ENCODE data around the gene FNBP1L. TPM values are rescaled to one million over a fixed set of nuclear protein-coding genes. Genes with fewer than 3 reads are reported as not detected.

The FNBP1L gene
- total RNA-seq, 4 donors from 2014 or later, result 6.1 to 24.7 (median 14.7) TPM

DNA sequence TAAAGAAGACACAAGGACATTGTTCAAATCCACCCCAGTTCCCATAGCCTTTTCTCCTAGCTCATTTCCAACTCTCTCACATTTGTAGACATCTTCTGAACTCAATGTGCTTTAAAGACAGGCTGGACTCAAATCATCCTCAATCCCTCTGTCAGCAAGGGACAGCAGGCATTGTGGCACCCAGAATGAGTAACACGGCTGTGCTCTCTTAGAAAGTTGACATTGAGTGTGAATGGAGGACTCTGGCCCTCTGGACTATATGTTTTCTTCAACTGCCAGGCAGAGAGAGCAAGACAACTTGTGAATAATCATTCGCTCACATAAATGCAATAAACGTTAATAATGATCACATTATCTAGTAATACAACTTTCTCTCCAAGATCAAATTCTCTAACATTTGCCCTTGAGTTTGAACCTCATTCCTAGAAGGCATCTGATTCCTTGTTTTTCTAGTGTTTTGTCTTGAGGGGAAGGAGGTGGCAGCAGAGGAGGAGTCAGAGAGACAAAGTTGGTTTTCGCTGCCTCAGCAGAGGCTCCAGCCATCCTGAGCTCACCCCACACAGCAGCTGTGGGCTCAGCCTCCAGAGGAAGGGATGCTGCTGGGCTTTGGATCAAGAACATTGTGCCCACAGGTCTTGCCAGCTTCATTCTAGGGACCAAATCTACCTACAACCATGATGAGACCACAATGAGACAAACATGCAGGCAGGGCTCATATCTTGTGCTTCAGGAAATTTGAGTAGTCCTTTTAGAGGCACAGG lies 148.6 kb downstream of the FNBP1L start:
- H3K4me1 ChIP-seq, result peaks cover 9 to 100% (median 18%) of the 10 kb centered on the region in 3 donors
- no peaks in the 10 kb centered on the region for H3K27me3 ChIP-seq
- H3K27ac ChIP-seq, result peak overlapping the region in 3 of 4 donors; percentile 48 to 58 (median 51)
- ATAC-seq, result no peak
- no peak overlapping the region for H3K4me3 ChIP-seq
- peaks cover 0 to 8% of the 10 kb centered on the region in 2 donors for H3K36me3 ChIP-seq
- no peaks in the 10 kb centered on the region for H3K9me3 ChIP-seq
- WGBS, 2 donors (ENCODE audit: low coverage in 1 of 2), result 39 to 60% methylated on average over 3 to 4 of the region's 4 CpGs
- TF ChIP-seq EP300 (IDR thresholded peaks at IDR 0.05), result no peak

DNA sequence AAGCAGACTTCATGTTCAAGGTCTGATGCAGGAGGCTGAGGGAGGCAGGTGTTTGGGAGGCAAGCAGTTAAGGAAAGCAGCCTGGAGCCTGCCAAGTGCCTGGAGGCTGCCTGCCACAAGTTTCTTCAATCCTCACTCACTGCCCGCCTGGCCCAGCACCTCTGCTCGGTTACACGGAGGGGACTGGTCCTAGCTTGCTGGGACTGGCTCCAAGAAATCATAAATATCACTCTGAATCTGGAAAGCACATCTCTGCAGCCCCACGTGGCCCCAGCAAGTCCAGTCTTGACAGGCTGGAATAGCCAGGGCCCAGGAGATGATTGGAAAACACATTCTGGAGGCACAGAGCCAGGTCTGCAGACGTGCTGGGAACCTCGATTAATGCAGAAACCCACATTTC lies 149.8 kb downstream of the FNBP1L start:
- no peaks in the 10 kb centered on the region for H3K27me3 ChIP-seq
- 4 to 18% methylated on average over 3 of the region's 6 CpGs for WGBS, 2 donors (ENCODE audit: low coverage in 1 of 2)
- peak; percentile 71 for ATAC-seq
- no peaks in the 10 kb centered on the region for H3K9me3 ChIP-seq
- H3K36me3 ChIP-seq, result no peaks in the 10 kb centered on the region
- peaks cover 9 to 88% (median 18%) of the 10 kb centered on the region in 3 donors for H3K4me1 ChIP-seq
- no peak overlapping the region for H3K4me3 ChIP-seq
- peak overlapping the region in 3 of 4 donors; percentile 10 to 51 (median 47) for H3K27ac ChIP-seq
- TF ChIP-seq, protein P1, sequence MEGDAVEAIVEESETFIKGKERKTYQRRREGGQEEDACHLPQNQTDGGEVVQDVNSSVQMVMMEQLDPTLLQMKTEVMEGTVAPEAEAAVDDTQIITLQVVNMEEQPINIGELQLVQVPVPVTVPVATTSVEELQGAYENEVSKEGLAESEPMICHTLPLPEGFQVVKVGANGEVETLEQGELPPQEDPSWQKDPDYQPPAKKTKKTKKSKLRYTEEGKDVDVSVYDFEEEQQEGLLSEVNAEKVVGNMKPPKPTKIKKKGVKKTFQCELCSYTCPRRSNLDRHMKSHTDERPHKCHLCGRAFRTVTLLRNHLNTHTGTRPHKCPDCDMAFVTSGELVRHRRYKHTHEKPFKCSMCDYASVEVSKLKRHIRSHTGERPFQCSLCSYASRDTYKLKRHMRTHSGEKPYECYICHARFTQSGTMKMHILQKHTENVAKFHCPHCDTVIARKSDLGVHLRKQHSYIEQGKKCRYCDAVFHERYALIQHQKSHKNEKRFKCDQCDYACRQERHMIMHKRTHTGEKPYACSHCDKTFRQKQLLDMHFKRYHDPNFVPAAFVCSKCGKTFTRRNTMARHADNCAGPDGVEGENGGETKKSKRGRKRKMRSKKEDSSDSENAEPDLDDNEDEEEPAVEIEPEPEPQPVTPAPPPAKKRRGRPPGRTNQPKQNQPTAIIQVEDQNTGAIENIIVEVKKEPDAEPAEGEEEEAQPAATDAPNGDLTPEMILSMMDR (IDR thresholded peaks at IDR 0.05), result no peak
- TF ChIP-seq POLR2AphosphoS5 (IDR thresholded peaks at IDR 0.05) (no peak), POLR2A (IDR thresholded peaks at IDR 0.05) (no peak)

DNA sequence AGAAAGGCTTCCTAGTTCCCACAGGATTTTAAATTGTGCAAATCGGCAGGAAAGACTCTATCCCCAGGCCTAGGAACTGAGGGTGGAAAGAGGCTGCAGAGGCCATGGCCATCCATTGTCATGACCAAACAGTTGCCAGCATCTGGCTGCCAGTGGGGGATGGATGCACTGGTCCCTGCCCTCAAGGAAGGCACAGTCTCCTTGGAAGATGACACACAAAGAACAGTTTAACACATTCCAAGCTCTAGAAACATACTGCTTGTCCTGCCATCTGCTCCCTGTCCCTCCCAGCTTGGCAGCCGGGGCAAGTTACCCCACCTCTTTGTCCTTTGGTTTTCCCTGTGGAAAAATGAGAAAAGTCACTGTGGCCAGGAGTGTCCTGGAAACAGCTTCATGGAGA lies 150.5 kb downstream of the FNBP1L start:
- H3K27me3 ChIP-seq, result no peaks in the 10 kb centered on the region
- H3K9me3 ChIP-seq, result no peaks in the 10 kb centered on the region
- no peak overlapping the region for H3K4me3 ChIP-seq
- H3K4me1 ChIP-seq, result peaks cover 9 to 81% (median 18%) of the 10 kb centered on the region in 3 donors
- ATAC-seq, result no peak
- TF ChIP-seq EP300 (IDR thresholded peaks at IDR 0.05) (no peak), POLR2A (IDR thresholded peaks at IDR 0.05) (no peak), POLR2AphosphoS5 (IDR thresholded peaks at IDR 0.05) (no peak)
- TF ChIP-seq, protein P1 (IDR thresholded peaks at IDR 0.05), result no peak
- H3K27ac ChIP-seq, result peak overlapping the region in 2 of 4 donors; percentile 47 to 51
- 61 to 80% methylated on average over 1 to 2 of the region's 2 CpGs for WGBS, 2 donors (ENCODE audit: low coverage in 1 of 2)
- no peaks in the 10 kb centered on the region for H3K36me3 ChIP-seq

DNA sequence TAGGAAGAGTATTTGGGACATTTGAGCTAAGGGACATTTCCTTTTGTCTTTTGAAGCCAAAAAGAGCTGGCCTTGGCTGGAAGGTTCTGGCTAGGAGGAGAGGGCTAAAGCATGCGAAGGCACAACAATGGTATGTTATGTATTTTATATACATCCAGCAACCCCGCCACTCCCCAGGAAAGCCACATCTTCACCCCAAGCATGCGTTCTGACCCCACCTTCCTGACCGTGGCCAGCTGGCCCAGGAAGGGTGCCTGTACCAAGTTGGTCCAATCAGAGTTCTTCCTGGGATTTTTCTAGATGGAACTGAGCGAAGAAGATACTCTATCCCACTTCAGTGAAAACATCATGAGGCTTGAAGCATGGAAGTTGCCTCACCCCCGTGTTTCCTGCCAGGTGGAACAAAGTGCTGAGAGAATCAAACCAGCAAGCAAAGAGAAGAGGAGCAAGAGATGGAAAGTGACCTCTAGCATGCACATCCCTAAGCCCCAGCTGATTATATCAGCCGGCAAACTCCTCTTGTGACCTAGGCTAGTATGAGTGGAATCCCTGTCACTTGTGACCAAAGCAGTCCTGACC lies 151.0 kb downstream of the FNBP1L start:
- peak overlapping the region in 2 of 4 donors; percentile 47 to 51 for H3K27ac ChIP-seq
- H3K9me3 ChIP-seq, result no peaks in the 10 kb centered on the region
- no peaks in the 10 kb centered on the region for H3K27me3 ChIP-seq
- H3K4me3 ChIP-seq, result no peak overlapping the region
- ATAC-seq, result no peak
- TF ChIP-seq, protein P1 (IDR thresholded peaks at IDR 0.05), result no peak
- TF ChIP-seq EP300 (IDR thresholded peaks at IDR 0.05) (no peak), POLR2AphosphoS5 (IDR thresholded peaks at IDR 0.05) (no peak), POLR2A (IDR thresholded peaks at IDR 0.05) (no peak)
- H3K36me3 ChIP-seq, result no peaks in the 10 kb centered on the region
- 90 to 100% methylated on average over 1 to 6 of the region's 7 CpGs for WGBS, 2 donors (ENCODE audit: low coverage in 1 of 2)
- peaks cover 9 to 80% (median 18%) of the 10 kb centered on the region in 3 donors for H3K4me1 ChIP-seq

DNA sequence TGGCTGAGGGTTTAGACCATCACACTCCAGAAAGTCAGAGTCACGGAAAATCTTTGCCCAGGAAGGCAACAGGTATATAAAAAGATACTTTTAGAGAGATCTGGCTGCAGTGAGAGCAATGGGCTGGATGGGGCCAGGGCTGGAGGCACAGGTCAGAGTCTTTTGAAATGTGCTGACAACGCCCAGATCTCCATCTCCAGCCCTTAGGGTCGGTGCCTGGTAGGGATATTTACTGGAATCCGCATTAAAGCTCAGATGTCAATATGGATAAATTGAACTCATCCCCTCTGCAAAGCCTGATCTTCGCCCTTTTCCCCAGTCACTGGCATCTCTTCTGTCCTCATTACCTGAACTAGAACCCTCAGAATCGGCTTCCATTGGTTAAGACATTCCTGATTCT lies 151.6 kb downstream of the FNBP1L start:
- no peak for TF ChIP-seq POLR2AphosphoS5 (IDR thresholded peaks at IDR 0.05)
- TF ChIP-seq, protein P1 (IDR thresholded peaks at IDR 0.05), result no peak
- no peak for TF ChIP-seq POLR2A (IDR thresholded peaks at IDR 0.05)
- TF ChIP-seq EP300 (IDR thresholded peaks at IDR 0.05), result no peak
- no peak for ATAC-seq
- no peaks in the 10 kb centered on the region for H3K27me3 ChIP-seq
- H3K4me1 ChIP-seq, result peaks cover 9 to 80% (median 18%) of the 10 kb centered on the region in 3 donors
- H3K36me3 ChIP-seq, result no peaks in the 10 kb centered on the region
- no peaks in the 10 kb centered on the region for H3K9me3 ChIP-seq
- H3K27ac ChIP-seq, result no peak overlapping the region
- H3K4me3 ChIP-seq, result no peak overlapping the region
- 94 to 97% methylated on average over 2 to 3 of the region's 6 CpGs for WGBS, 2 donors (ENCODE audit: low coverage in 1 of 2)
